Measurements from ENCODE around the gene LSM11.

LSM11 gene

GRCh38 chr5:157735991-157736390 is 7.5 kb upstream of the LSM11 start:
- no peak for DNase-seq

DNA sequence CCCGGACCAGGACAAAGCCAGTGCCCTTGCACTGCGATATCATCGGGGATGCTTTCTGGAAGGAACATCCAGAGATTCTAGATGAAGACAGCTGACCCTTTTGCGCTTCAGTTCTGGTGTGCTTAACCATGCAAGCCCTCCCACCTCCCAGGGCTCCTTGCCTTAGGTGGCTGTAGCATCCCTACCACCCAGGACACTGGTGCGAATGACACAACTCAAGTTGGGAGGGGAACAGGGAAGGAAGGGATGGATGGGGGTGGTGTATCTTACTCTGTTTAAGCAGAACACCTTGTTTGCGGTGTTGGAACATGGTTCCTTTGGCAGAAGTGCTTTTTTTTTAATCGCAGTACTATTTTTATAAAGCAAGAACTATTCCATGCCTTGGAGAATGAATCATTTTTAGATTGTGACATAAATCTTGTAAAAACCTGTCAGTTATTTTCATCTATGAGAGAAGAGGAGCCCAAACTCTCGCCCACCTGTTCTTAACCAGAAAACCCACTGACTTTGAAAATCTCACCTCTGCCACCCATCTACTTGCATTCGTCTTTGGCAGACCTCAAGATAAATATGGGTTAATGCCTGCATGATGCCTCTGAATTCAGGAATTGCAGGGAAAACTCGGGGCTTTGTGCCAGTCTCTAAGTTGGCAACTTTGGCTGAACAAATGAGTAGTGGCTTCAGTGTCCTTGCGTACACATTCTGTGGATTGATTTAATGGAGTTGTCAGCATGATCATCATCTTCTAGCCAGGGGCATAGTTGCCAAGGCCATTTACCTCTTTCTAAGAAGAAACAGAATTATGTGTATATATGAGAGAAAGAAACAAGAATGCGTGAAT is 3.9 kb upstream of the LSM11 start:
- no peak for DNase-seq

DNA sequence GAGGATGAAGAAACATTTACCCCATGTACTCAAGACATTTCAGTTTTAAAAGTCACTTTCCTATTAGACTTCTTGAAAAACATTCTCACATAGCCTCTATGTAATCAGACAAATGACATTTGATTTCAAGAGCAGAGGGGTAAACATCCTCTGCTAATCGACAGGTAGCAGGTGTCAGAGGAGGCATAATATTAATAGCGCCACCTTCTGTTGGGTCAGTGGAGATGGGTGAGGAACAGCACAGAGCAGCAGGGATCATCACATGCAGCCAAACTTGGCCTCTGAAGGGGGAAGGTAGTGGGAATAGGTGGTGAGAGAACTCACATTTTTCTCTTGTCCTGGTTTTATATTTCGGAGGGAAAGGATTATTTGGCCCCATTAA is 3.3 kb upstream of the LSM11 start:
- no peak for DNase-seq

- no peak for DNase-seq
Observed at GRCh38 chr5:157741131-157741530, 2.4 kb upstream of the LSM11 start.

DNA sequence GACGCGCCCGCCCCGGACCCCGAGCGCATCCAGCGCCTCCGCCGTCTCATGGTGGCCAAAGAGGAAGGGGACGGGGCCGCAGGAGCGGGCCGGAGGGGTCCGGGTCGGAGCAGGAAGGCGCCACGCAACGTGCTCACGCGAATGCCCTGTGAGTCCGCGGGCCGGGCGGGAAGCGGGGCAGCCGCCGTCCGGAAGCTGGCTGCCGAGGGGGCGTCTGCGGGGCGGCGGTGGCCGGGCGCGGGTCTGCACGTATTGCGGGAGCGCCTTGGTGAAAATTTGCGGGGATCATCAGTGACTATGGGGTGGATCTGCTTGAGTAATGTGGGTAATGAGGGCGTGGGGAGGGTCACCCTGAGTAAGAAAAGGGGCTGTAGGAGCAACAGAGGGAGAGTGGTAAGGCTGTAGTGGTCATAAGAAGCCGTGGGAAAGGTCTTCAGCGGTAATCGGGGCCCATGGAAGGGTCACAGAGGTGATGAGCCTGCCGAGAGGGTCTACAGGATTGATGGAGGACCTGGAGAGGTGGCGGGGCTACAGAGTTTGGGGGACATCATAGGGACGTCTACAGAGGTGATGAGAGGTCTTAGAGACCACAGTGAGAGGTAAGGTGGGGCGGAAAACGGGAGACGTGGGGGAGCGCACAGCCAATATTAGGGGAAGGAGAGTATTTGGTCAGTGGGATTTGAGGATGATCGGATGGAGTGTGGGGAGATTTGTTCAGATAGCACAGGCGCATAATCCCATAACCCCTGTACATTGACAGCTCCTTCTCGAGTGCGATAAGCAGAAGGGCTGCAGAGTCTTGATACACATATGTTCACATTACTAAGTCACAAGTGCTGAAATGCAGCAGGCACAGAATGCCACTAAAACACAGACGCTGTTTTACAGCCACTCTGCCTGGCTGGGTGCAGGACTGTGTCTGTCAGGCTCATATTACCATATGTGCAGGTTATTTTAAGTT is 819 bp downstream of the LSM11 start:
- DNase-seq: peak; percentile 59

DNA sequence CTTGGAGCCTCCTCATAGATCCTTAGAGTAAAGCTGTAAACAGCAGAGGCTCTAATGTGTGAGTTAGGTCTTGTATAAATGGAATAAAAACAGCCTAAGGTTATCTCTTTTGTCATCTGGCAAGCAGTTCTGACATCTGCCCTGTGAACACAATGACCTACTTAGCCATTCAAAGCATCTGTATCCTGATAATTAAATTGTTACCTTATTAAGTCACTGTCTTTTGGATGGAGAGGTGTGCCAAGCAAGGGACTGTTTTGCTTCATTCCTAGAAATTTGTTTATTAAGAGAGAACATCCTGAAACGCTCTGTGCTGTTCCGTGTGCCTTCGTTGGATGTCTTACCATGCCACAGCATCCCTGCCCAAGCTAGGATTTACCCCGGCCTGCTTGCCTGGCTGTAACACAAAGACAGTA is 1.5 kb downstream of the LSM11 start:
- no peak for DNase-seq

DNA sequence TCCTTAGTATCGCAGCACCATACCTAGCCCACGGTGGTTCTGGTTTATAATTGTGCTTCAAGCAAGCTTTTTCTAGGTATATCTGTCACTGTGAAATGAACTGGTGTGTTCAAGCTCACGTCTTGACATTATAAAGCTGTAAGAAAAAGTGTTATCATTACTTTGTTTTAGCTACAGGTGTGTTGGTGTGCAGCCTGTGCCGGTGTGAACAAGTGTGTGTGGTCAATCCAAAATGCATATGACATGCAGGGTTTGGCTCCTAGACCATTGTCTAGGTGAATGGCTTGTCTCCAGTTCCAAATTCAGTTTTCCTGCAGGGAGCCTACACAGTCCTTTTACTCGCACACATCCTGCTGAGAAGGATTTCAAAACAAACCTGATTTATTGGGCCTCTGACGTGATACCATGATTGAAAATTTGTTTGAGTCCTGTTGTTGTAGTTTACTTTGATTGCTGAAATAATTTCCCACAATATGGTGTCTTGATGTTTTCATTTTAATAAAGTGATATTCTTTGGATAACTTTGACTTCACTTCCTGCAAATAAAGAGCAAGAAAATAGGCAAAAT is 3.7 kb downstream of the LSM11 start:
- DNase-seq: no peak

- DNase-seq: no peak
Observed at GRCh38 chr5:157747766-157748700, 4.5 kb downstream of the LSM11 start.

DNA sequence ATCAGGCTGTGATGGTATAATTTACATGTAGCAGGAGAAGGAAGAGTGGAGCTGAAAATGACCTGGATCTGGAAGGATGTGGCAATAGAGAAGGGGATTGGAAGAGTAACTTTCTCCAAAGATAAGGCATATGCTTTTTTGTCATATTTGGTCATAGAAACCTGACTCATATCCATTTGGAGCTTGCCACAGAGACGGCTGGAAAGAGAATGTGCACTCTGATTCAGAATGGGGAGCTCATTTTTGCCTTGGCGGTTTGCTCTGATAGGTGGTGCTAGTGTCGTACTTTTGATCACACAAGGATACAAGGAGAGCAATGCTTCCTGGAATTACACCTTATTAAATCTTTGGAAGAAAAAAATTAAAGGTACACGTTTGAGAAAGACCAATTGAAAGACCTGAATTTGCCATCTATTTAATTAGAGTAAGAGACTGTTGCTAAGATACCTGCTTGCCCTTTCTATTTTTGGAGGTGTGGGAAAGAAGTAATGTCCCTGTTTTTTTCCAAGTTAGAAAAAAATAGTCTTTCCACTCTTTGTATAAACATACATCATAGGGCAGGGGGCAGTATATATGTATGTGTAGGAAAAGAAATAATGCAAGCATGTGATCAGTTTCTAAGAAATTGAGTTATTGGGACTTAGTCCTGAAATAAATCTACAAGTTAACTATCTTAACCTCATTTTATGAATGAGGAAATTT is 5.4 kb downstream of the LSM11 start:
- DNase-seq: no peak

- DNase-seq: no peak
Observed at GRCh38 chr5:157749462-157749799, 5.9 kb downstream of the LSM11 start.

DNA sequence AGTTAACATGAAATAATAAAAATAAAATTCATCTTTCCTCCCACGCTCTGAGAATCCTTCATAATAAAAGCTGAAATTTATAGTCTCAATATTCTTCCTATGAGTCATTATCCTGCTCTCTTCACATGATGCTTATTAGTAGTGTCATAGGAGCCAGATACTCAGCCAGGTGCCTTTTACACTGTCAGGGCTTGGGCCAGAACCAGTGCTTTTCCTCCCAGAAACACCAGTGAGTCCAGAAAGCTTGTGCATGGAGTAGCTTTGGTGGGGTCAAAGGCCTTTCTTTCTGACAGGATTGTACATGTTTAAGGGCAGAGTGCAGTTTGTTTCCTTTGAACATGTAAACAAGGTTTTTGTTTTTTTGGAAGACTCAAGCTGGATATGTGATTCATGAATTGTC is 6.8 kb downstream of the LSM11 start:
- DNase-seq: no peak

DNA sequence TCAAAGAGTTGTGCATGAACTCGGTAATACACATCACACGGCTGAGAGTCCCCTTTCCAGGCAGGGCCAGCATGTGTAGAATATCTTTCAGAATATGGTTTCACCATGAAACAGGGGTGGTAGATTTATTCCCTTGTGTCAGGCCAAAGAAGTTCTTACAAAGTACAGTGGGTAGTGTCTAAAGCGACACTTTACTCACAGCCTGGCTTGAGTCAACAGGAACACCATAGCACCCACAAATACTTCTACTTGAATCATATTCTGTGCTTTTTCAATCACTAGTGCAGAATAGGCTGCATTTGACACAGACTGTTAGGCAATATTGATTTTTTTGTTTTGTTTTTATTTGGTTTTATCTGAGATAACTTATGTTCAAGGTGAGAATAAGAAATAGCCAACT is 12.6 kb downstream of the LSM11 start:
- no peak for DNase-seq

DNA sequence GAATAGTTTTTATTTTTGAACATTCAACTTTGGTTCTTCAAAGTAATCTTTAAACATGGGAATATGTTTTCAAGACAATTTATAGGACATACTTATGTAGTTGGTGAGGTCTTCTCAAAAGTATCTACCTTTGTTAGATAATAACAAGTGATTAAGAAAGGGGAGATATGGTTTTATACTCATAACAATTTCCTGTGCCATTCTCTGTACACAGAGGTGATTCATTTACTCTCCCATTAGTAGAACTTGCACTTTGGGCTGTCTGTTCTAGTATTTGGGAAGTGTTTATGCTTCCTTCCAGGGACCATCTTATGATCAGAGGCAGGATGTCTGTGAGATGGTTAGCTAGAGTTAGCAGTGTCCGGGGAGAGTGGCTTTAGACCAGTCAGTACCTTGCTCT is 15.2 kb downstream of the LSM11 start:
- DNase-seq: no peak

- DNase-seq: peak; percentile 81
Observed at GRCh38 chr5:157761690-157762621, 18.4 kb downstream of the LSM11 start.

DNA sequence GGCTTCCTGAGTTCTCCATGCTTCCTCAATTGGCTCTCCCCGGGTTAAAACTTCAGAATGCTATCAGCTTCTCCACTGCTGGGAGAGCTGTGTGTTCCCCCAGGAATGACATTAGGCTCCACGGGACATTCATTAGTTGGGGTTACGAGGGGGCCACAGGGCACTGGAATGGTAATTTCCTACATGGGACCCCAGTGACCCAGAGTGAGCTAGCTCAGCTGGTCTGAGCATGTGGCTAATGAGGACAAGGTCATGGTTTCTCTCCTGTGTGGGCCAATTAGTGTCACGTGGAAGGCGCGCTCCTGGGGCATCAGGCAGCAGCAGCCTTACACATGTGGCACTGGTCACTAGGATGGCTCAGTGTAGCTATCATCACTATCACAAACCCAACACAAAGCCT is 21.0 kb downstream of the LSM11 start:
- peak; percentile 82 for DNase-seq

DNA sequence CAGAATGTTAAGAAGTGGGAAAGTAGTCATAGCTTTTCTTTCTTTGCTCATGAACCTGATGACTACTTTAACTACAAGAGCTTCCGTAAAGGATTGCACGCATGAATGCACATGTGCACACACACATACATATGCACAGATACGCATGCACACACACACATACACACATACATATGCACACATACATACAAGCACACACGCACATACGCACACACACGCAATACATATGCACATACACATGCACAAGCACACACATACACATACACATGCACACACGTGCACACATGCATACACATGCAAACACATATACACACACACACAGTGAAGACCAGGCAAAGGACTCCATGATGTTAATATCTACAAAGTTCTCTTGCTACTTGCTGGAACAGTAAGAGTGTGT is 22.9 kb downstream of the LSM11 start:
- DNase-seq: peak; percentile 49

GRCh38 chr5:157766902-157767301 is 23.4 kb downstream of the LSM11 start:
- no peak for DNase-seq

GRCh38 chr5:157767689-157768088 is 24.2 kb downstream of the LSM11 start:
- no peak for DNase-seq

GRCh38 chr5:157770665-157771064 is 27.2 kb downstream of the LSM11 start:
- no peak for DNase-seq

GRCh38 chr5:157772127-157772526 is 28.6 kb downstream of the LSM11 start:
- DNase-seq: peak; percentile 59

Measured in eye (tissue), 1 donor.